ENCODE data around the gene STYXL1. TPM values are rescaled to one million over a fixed set of nuclear protein-coding genes. Genes with fewer than 3 reads are reported as not detected.
"Not testable (repeated sequence)": the region's sequence is repeated elsewhere in the genome, so short reads cannot be mapped to it uniquely, and the experiment has no call there.

STYXL1 gene
- total RNA-seq, 3 donors from 2014 or later = 27.5 to 38.3 (median 28.3) TPM

DNA sequence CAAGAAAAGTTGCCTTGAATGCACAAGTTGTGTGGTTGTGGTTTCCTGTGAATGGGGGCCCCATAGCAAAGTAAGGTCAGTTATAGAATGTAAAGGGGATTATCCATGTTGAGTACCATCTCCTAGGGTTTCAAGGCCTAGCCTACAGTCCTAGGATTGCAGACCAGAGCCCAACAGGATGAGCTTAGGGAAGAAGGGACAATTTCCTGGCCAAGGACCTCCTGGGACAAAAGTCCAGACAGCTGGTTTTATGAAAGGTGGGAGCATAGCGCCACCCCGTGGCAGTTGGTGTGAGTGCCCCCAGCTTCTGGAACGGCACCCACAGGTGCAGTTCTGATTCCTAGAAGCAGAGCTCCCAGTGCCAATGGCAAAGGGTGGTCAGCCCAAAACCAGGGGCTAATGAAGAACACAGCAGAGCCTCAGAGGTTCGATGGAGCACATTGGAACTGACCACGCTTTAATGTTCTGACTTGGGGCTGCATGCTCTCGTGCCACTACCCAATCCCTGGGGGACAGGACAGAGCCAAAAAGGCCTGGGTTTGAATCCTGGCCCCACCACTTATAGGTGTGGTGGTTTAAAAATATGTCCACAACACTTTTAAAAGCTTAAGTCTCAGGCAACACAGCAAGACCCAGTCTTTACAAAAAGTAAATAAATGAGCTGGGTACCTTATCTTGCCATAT is 27.6 kb downstream of the STYXL1 start:
- Histone ChIP-seq H3K27me3 (no peaks in the 10 kb centered on the region), H3K9me3 (no peaks in the 10 kb centered on the region), H3K4me3 (no peak overlapping the region), H3K4me1 (no peaks in the 10 kb centered on the region), H3K27ac (no peak overlapping the region), H3K36me3 (no peaks in the 10 kb centered on the region)
- intact Hi-C loops (cut with DNase I; ENCODE audit: low total_unique reads) = no loop called here
- TF ChIP-seq POLR2AphosphoS5 (IDR thresholded peaks at IDR 0.05) (peak in 1 of 3 donors; percentile 41), POLR2A (IDR thresholded peaks at IDR 0.05) (no peak), CTCF (IDR thresholded peaks at IDR 0.05) (peak; percentile 70 to 86 (median 80))
- DNase-seq (ENCODE audit: low spot score in 2 of 2) = peak; percentile 41 to 73

DNA sequence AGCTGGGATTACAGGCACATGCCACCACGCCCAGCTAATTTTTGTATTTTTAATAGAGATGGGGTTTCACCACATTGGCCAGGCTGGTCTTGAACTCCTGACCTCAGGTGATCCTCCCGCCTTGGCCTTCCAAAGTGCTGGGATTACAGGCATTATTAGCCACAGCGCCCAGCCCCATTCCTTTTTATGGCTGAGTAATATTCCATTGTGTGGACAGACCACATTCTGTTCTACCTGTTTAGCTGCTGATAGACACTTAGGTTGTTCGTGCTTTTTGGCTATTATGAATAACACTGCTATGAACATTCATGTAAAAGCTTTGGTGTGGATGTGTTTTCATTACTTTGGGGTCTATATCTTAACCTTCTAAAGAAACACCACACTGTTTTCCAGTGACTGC is 29.3 kb downstream of the STYXL1 start:
- DNase-seq (ENCODE audit: low spot score in 2 of 2) = not testable (repeated sequence)

GRCh38 chr7:76016191-76016947 is 31.4 kb downstream of the STYXL1 start:
- Histone ChIP-seq H3K27me3 (no peaks in the 10 kb centered on the region), H3K27ac (no peak overlapping the region), H3K36me3 (no peaks in the 10 kb centered on the region), H3K4me3 (no peak overlapping the region), H3K9me3 (no peaks in the 10 kb centered on the region), H3K4me1 (no peaks in the 10 kb centered on the region)
- DNase-seq (ENCODE audit: low spot score in 2 of 2) = no peak
- no peak for TF ChIP-seq POLR2A (IDR thresholded peaks at IDR 0.05)
- TF ChIP-seq CTCF (IDR thresholded peaks at IDR 0.05) = no peak
- no peak for TF ChIP-seq POLR2AphosphoS5 (IDR thresholded peaks at IDR 0.05)
- intact Hi-C loops (cut with DNase I; ENCODE audit: low total_unique reads) = no loop called here

More for the DNA sequence above, 29.3 kb downstream of the STYXL1 start:
- H3K4me1 ChIP-seq; H3K27ac ChIP-seq; intact Hi-C loops (cut with DNase I; ENCODE audit: low total_unique reads); H3K27me3 ChIP-seq; H3K36me3 ChIP-seq; H3K4me3 ChIP-seq; H3K9me3 ChIP-seq: not testable (repeated sequence)

GRCh38 chr7:76011442-76011861 is 36.3 kb downstream of the STYXL1 start:
- no peaks in the 10 kb centered on the region for H3K9me3 ChIP-seq
- H3K4me1 ChIP-seq = no peaks in the 10 kb centered on the region
- intact Hi-C loops (cut with DNase I; ENCODE audit: low total_unique reads) = no loop called here
- no peak for TF ChIP-seq POLR2A (IDR thresholded peaks at IDR 0.05)
- no peak for TF ChIP-seq POLR2AphosphoS5 (IDR thresholded peaks at IDR 0.05)
- TF ChIP-seq CTCF (IDR thresholded peaks at IDR 0.05) = no peak
- DNase-seq (ENCODE audit: low spot score in 2 of 2) = no peak
- no peaks in the 10 kb centered on the region for H3K27me3 ChIP-seq
- H3K27ac ChIP-seq = peak overlapping the region; percentile 10 to 26
- H3K36me3 ChIP-seq = no peaks in the 10 kb centered on the region
- no peak overlapping the region for H3K4me3 ChIP-seq

- TF ChIP-seq POLR2A (IDR thresholded peaks at IDR 0.05) (no peak), POLR2AphosphoS5 (IDR thresholded peaks at IDR 0.05) (no peak), CTCF (IDR thresholded peaks at IDR 0.05) (no peak)
- intact Hi-C loops (cut with DNase I; ENCODE audit: low total_unique reads) = no loop called here
- H3K9me3 ChIP-seq = no peaks in the 10 kb centered on the region
- H3K36me3 ChIP-seq = no peaks in the 10 kb centered on the region
- H3K27me3 ChIP-seq = no peaks in the 10 kb centered on the region
- no peaks in the 10 kb centered on the region for H3K4me1 ChIP-seq
- DNase-seq (ENCODE audit: low spot score in 2 of 2) = no peak
- no peak overlapping the region for H3K4me3 ChIP-seq
- H3K27ac ChIP-seq = peak overlapping the region in 1 of 2 donors; percentile 28
Measured at GRCh38 chr7:76009672-76010600, 37.9 kb downstream of the STYXL1 start.

Data from breast epithelium (tissue), 4 donors.